ENCODE data around the gene FOS. TPM values are rescaled to one million over a fixed set of nuclear protein-coding genes. Genes with fewer than 3 reads are reported as not detected.
"Not testable (repeated sequence)": the region's sequence is repeated elsewhere in the genome, so short reads cannot be mapped to it uniquely, and the experiment has no call there.

The FOS gene
- total RNA-seq, 4 donors from 2014 or later: 935 to 2,479 (median 2,174) TPM

DNA sequence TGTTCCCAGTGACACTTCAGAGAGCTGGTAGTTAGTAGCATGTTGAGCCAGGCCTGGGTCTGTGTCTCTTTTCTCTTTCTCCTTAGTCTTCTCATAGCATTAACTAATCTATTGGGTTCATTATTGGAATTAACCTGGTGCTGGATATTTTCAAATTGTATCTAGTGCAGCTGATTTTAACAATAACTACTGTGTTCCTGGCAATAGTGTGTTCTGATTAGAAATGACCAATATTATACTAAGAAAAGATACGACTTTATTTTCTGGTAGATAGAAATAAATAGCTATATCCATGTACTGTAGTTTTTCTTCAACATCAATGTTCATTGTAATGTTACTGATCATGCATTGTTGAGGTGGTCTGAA, 3.0 kb downstream of the FOS start:
- DNase-seq (ENCODE audit: low spot score) (no peak), ATAC-seq (ENCODE audit: low FRiP score) (no peak)
- TF ChIP-seq, protein P1, sequence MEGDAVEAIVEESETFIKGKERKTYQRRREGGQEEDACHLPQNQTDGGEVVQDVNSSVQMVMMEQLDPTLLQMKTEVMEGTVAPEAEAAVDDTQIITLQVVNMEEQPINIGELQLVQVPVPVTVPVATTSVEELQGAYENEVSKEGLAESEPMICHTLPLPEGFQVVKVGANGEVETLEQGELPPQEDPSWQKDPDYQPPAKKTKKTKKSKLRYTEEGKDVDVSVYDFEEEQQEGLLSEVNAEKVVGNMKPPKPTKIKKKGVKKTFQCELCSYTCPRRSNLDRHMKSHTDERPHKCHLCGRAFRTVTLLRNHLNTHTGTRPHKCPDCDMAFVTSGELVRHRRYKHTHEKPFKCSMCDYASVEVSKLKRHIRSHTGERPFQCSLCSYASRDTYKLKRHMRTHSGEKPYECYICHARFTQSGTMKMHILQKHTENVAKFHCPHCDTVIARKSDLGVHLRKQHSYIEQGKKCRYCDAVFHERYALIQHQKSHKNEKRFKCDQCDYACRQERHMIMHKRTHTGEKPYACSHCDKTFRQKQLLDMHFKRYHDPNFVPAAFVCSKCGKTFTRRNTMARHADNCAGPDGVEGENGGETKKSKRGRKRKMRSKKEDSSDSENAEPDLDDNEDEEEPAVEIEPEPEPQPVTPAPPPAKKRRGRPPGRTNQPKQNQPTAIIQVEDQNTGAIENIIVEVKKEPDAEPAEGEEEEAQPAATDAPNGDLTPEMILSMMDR (IDR thresholded peaks at IDR 0.05): no peak

DNA sequence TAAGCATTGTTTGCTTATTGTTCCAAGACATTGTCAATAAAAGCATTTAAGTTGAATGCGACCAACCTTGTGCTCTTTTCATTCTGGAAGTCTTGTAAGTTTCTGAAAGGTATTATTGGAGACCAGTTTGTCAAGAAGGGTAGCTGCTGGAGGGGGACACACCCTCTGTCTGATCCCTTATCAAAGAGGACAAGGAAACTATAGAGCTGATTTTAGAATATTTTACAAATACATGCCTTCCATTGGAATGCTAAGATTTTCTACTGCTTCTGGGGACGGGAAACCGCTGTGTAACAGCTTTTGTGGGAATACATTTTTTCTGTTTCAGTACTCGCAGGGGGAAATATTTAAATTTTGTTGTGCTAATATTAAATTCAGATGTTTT, 3.5 kb downstream of the FOS start:
- TF ChIP-seq, protein P1 (IDR thresholded peaks at IDR 0.05): no peak
- DNase-seq (ENCODE audit: low spot score) (no peak), ATAC-seq (ENCODE audit: low FRiP score) (no peak)

DNA sequence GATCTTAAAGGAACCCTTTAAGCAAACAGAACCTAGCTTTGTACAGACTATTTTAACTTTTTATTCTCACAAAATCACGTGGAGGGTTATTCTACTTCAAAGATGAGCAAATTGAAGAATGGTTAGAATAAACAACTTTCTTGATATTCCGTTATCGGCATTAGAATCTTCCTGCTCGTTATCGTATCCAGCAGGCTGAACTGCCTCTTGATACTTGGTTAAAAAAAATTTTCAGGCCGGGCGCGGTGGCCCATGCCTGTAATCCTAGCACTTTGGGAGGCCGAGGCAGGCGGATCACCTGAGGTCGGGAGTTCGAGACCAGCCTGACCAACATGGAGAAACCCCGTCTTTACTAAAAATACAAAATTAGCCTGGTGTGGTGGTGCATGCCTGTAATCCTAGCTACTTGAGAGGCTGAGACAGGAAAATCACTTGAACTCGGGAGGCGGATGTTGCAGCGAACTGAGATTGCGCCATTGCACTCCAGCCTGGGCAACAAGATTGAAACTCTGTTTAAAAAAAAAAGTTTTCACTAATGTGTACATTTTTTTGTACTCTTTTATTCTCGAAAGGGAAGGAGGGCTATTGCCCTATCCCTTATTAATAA, 4.0 kb downstream of the FOS start:
- peak; percentile 3 for ATAC-seq (ENCODE audit: low FRiP score)
- DNase-seq (ENCODE audit: low spot score): not testable (repeated sequence)

DNA sequence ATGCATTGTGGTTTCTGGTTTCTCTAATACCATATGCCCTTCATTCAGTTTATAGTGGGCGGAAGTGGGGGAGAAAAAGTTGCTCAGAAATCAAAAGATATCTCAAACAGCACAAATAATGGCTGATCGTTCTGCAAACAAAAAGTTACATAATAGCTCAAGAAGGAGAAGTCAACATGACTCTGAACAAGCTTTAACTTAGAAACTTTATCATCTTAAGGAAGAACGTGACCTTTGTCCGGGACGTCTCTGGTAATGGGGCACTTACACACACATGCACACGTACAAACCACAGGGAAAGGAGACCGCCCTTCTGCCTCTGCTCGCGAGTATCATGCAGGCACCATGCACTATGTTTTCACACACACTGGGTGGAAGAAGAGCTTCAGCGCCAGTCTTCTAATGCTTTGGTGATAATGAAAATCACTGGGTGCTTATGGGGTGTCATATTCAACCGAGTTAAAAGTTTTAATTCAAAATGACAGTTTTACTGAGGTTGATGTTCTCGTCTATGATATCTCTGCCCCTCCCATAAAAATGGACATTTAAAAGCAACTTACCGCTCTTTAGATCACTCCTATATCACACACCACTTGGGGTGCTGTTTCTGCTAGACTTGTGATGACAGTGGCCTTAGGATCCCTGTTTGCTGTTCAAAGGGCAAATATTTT, 4.7 kb downstream of the FOS start:
- TF ChIP-seq, protein P1 (IDR thresholded peaks at IDR 0.05): no peak
- DNase-seq (ENCODE audit: low spot score) (peak; percentile 62), ATAC-seq (ENCODE audit: low FRiP score) (peak; percentile 13)

DNA sequence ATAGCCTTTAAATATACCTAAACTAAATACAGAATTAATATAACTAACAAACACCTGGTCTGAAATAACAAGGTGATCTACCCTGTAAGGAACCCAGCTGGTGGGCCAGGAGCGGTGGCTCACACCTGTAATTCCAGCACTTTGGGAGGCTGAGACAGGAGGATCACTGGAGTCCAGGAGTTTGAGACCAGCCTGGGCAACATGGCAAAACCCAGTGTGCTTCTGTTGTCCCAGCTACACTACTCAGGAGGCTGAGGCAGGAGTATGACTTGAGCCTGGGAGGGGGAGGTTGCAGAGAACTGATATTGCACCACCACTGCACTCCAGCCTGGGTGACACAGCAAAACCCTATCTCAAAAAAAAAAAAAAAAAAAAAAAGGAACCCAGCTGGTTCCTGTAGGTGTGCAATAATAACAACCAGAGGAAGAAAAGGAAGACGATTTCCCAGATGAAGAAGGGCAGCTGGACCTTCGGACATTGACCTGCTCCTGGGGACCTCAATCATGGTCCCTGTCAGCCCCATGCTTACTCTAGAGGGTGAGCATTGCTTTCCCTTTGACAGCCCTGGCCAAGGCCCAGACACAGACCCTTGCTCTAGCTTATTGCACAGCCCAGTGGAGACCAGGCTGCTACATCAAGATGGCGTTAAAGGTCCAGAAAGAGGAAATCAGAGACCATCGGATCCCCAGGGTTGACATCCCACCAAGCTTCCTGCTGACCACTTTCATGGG, 5.4 kb downstream of the FOS start:
- TF ChIP-seq, protein P1 (IDR thresholded peaks at IDR 0.05): no peak
- ATAC-seq (ENCODE audit: low FRiP score) (peak; percentile 39), DNase-seq (ENCODE audit: low spot score) (no peak)

DNA sequence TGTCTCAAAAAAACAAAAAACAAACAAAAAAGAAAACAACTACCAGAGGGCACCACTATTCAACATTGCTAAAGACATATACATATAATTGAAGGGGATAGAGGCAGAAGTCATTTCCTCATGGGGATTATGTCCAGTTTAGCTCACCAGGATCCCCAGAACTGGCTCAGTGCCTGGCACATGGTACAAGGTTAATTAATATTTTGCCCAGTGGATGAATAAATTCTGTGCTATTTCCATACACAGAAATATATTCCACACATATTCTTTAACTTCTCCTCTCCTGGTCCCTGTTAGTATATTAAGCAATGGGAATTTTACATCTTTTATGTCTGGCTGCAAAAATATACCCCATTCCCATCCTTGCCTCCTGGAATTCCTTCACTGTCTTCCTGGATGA, 6.7 kb downstream of the FOS start:
- DNase-seq (ENCODE audit: low spot score): no peak
- no peak for ATAC-seq (ENCODE audit: low FRiP score)
- TF ChIP-seq, protein P1 (IDR thresholded peaks at IDR 0.05): no peak

DNA sequence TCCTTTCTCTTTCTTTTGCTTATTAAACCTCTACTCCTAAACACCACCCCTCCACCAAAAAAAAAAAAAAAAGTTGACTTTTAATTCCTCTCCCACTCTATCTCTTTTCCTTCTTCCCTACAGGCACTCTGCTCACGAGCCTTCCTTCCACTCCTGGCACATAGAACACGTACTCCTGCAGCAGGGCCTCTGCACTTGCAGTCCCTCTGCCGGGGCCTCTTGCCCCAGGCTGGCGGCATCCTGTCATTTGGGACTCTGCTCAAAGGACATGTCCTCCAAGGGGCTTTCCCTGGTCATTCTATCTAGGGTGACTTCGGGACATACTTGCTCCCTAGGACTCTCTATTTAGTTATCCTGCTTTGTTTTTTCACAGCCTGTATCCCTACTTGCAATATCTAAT, 7.7 kb downstream of the FOS start:
- ATAC-seq (ENCODE audit: low FRiP score): no peak
- no peak for DNase-seq (ENCODE audit: low spot score)
- TF ChIP-seq, protein P1 (IDR thresholded peaks at IDR 0.05): no peak

Measured in omental fat pad (tissue), 4 donors.